WTC11 (cell line): ENCODE results near the gene NAMPT. TPM values are rescaled to one million over a fixed set of nuclear protein-coding genes. Genes with fewer than 3 reads are reported as not detected.

Experiments used
- ATAC-seq: fragments of 200-7000 bp; cut with Tn5 transposase; 2 replicates; pipeline ENCODE4 v1.10.0; 2021; ENCODE audit warnings: mild to moderate bottlenecking, moderate library complexity
- CTCF ChIA-PET: fragments of 300-600 bp; sonication (Branson Sonifier 250); formaldehyde crosslinking; loops from one replicate; lab custom pipeline; 2021; ENCODE audit warnings: antibody characterized with exemption; lab: Charles Lee
- POLR2A ChIA-PET: fragments of 350-600 bp; sonication (Branson Sonifier 250); formaldehyde crosslinking; loops from one replicate; lab custom pipeline; 2021; ENCODE audit warnings: antibody characterized with exemption; lab: Charles Lee
- DNase-seq: peaks from one replicate; pipeline ENCODE4 v3.0.0; 2021; ENCODE audit warnings: low spot score
- H3K27ac Mint-ChIP-seq: 2 replicates; pipeline ENCODE4 v1.8.0; 2021; ENCODE audit warnings: mixed read lengths
- H3K27me3 Mint-ChIP-seq: 2 replicates; pipeline ENCODE4 v1.8.0; 2021; ENCODE audit warnings: low read depth, mild to moderate bottlenecking, moderate library complexity, mixed read lengths
- H3K36me3 Mint-ChIP-seq: 2 replicates; pipeline ENCODE4 v1.8.0; 2021; ENCODE audit warnings: mixed read lengths
- H3K4me1 Mint-ChIP-seq: 2 replicates; pipeline ENCODE4 v1.8.0; 2022; ENCODE audit warnings: mixed read lengths
- H3K4me3 Mint-ChIP-seq: 2 replicates; pipeline ENCODE4 v1.8.0; 2021; ENCODE audit warnings: mild to moderate bottlenecking, moderate library complexity, mixed read lengths
- H3K9me3 Mint-ChIP-seq: 2 replicates; pipeline ENCODE4 v1.8.0; 2021; ENCODE audit warnings: mixed read lengths
- ATF2 ChIP-seq: sonication (generic); formaldehyde crosslinking; IDR thresholded peaks from 2 replicates; pipeline ENCODE4 v1.8.1; 2022; ENCODE audit warnings: low read depth, missing genetic modification reagents, borderline replicate concordance
- E2F4 ChIP-seq: sonication (generic); formaldehyde crosslinking; IDR thresholded peaks from 2 replicates; pipeline ENCODE4 v1.8.1; 2022; ENCODE audit warnings: low read depth, mild to moderate bottlenecking, moderate library complexity, missing genetic modification reagents, borderline replicate concordance
- ERG ChIP-seq: fragments of 250-450 bp; sonication (Bioruptor Pico); IDR thresholded peaks from 2 replicates; pipeline ENCODE4 v1.8.0; 2021; ENCODE audit warnings: mild to moderate bottlenecking
- ESRRA ChIP-seq: sonication (generic); formaldehyde crosslinking; IDR thresholded peaks from 2 replicates; pipeline ENCODE4 v1.8.1; 2022; ENCODE audit warnings: mild to moderate bottlenecking, missing genetic modification reagents, borderline replicate concordance
- FOXP1 ChIP-seq: sonication (generic); formaldehyde crosslinking; IDR thresholded peaks from 2 replicates; pipeline ENCODE4 v1.8.0; 2022; ENCODE audit warnings: missing genetic modification reagents, mild to moderate bottlenecking, moderate library complexity, borderline replicate concordance
- GABPB1 ChIP-seq: sonication (generic); formaldehyde crosslinking; IDR thresholded peaks from 2 replicates; pipeline ENCODE4 v1.8.1; 2023; ENCODE audit warnings: mild to moderate bottlenecking, missing genetic modification reagents
- HMGXB4 ChIP-seq: sonication (generic); formaldehyde crosslinking; IDR thresholded peaks from 2 replicates; pipeline ENCODE4 v1.8.1; 2023; ENCODE audit warnings: mild to moderate bottlenecking, moderate library complexity, missing genetic modification reagents
- IRF1 ChIP-seq: sonication (generic); formaldehyde crosslinking; IDR thresholded peaks from 2 replicates; pipeline ENCODE4 v1.8.0; 2023; ENCODE audit warnings: missing genetic modification reagents
- NFE2L1 ChIP-seq: sonication (generic); formaldehyde crosslinking; IDR thresholded peaks from 2 replicates; pipeline ENCODE4 v1.8.1; 2023; ENCODE audit warnings: missing genetic modification reagents
- NFYB ChIP-seq: sonication (generic); formaldehyde crosslinking; conservative IDR thresholded peaks from 2 replicates; pipeline ENCODE4 v1.8.0; 2022; ENCODE audit warnings: low read depth, missing genetic modification reagents
- PREB ChIP-seq: sonication (generic); formaldehyde crosslinking; IDR thresholded peaks from 2 replicates; pipeline ENCODE4 v1.8.1; 2022; ENCODE audit warnings: mild to moderate bottlenecking, missing genetic modification reagents, moderate library complexity, borderline replicate concordance
- SOX15 ChIP-seq: fragments of 250-450 bp; sonication (Bioruptor Pico); IDR thresholded peaks from 2 replicates; pipeline ENCODE4 v1.9.0; 2021; ENCODE audit warnings: mild to moderate bottlenecking
- SP1 ChIP-seq: sonication (generic); formaldehyde crosslinking; conservative IDR thresholded peaks from 2 replicates; pipeline ENCODE4 v1.8.1; 2022; ENCODE audit warnings: missing genetic modification reagents
- TEAD4 ChIP-seq: sonication (generic); formaldehyde crosslinking; IDR thresholded peaks from 2 replicates; pipeline ENCODE4 v1.8.0; 2022; ENCODE audit warnings: mild to moderate bottlenecking, missing genetic modification reagents
- ZNF121 ChIP-seq: sonication (generic); formaldehyde crosslinking; IDR thresholded peaks from 2 replicates; pipeline ENCODE4 v1.8.0; 2023; ENCODE audit warnings: missing genetic modification reagents
- ZNF232 ChIP-seq: sonication (generic); formaldehyde crosslinking; IDR thresholded peaks from 2 replicates; pipeline ENCODE4 v1.8.0; 2022; ENCODE audit warnings: mild to moderate bottlenecking, missing genetic modification reagents
- ZNF396 ChIP-seq: fragments of 250-450 bp; sonication (Bioruptor Pico); IDR thresholded peaks from 2 replicates; pipeline ENCODE4 v1.8.0; 2021; ENCODE audit warnings: mild to moderate bottlenecking, moderate library complexity, borderline replicate concordance
- ZNF532 ChIP-seq: fragments of 250-450 bp; sonication (Bioruptor Pico); IDR thresholded peaks from 2 replicates; pipeline ENCODE4 v1.9.0; 2021; ENCODE audit warnings: mild to moderate bottlenecking, borderline replicate concordance
- total RNA-seq: library from RNA; stranded (reverse); gene quantifications from 3 replicates; pipeline ENCODE4 v1.2.3, GENCODE V29; 2021

NAMPT gene
- total RNA-seq, 1 experiment from 2014 or later = 99.1 TPM

- no peak for DNase-seq
- H3K36me3 Mint-ChIP-seq = peaks cover 7% of the 10 kb centered on the region; the same call in 1 of the 2 replicates
- TF ChIP-seq ATF2 (CRISPR knock-in tag) = no peak
- TF ChIP-seq SOX15 (CRISPR knock-in tag) = no peak
- TF ChIP-seq NFE2L1 (CRISPR knock-in tag) = no peak
- TF ChIP-seq FOXP1 = no peak
- TF ChIP-seq ZNF121 = no peak
- no peak for TF ChIP-seq NFYB (CRISPR knock-in tag)
- no peak for TF ChIP-seq TEAD4 (CRISPR knock-in tag)
- TF ChIP-seq ZNF532 (CRISPR knock-in tag) = no peak
- TF ChIP-seq HMGXB4 = no peak
- TF ChIP-seq E2F4 (CRISPR knock-in tag) = no peak
- TF ChIP-seq PREB = no peak
- TF ChIP-seq ERG (CRISPR knock-in tag) = no peak
- TF ChIP-seq ZNF396 (CRISPR knock-in tag) = no peak
- TF ChIP-seq ESRRA (CRISPR knock-in tag) = no peak
- no peak for TF ChIP-seq GABPB1 (CRISPR knock-in tag)
- no peak for TF ChIP-seq SP1 (CRISPR knock-in tag)
- no peak for TF ChIP-seq IRF1 (CRISPR knock-in tag)
- TF ChIP-seq ZNF232 = no peak
- TF ChIP-seq, all 79 proteins: peak for 0
- ATAC-seq = no peak
- Mint-ChIP-seq H3K4me1 (no peaks in the 10 kb centered on the region), H3K27me3 (no peaks in the 10 kb centered on the region; the same call in 1 of the 2 replicates), H3K27ac (no peak overlapping the region), H3K4me3 (no peak overlapping the region), H3K9me3 (peaks cover 13% of the 10 kb centered on the region)
- ChIA-PET CTCF (no interaction called here), POLR2A (no interaction called here)
Measured at GRCh38 chr7:106236065-106236464, 48.7 kb downstream of the NAMPT start.
